Astrocyte (in vitro differentiated cells and primary cell): ENCODE results near the gene MAF.

ENCODE experiments used
- EZH2 ChIP-seq: IDR thresholded peaks from 2 replicates; pipeline ENCODE4 v1.6.1; 2012; ENCODE audit warnings: mild to moderate bottlenecking, low read length, inconsistent platforms; ENCODE audit not compliant: insufficient read depth
- TF ChIP-seq, protein P1 (sequence below): IDR thresholded peaks from 2 replicates; pipeline ENCODE4 v1.5.1; 2011; ENCODE audit warnings: low read depth, mild to moderate bottlenecking, inconsistent platforms, low read length, moderate library complexity; ENCODE audit not compliant: insufficient read depth

GRCh38 chr16:79598348-79599181 is 2.0 kb downstream of the MAF start:
- no peak for TF ChIP-seq EZH2
- TF ChIP-seq, protein P1, sequence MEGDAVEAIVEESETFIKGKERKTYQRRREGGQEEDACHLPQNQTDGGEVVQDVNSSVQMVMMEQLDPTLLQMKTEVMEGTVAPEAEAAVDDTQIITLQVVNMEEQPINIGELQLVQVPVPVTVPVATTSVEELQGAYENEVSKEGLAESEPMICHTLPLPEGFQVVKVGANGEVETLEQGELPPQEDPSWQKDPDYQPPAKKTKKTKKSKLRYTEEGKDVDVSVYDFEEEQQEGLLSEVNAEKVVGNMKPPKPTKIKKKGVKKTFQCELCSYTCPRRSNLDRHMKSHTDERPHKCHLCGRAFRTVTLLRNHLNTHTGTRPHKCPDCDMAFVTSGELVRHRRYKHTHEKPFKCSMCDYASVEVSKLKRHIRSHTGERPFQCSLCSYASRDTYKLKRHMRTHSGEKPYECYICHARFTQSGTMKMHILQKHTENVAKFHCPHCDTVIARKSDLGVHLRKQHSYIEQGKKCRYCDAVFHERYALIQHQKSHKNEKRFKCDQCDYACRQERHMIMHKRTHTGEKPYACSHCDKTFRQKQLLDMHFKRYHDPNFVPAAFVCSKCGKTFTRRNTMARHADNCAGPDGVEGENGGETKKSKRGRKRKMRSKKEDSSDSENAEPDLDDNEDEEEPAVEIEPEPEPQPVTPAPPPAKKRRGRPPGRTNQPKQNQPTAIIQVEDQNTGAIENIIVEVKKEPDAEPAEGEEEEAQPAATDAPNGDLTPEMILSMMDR: no peak
